Measurements from ENCODE around the gene PCDHGC3.

Gene PCDHGC3

DNA sequence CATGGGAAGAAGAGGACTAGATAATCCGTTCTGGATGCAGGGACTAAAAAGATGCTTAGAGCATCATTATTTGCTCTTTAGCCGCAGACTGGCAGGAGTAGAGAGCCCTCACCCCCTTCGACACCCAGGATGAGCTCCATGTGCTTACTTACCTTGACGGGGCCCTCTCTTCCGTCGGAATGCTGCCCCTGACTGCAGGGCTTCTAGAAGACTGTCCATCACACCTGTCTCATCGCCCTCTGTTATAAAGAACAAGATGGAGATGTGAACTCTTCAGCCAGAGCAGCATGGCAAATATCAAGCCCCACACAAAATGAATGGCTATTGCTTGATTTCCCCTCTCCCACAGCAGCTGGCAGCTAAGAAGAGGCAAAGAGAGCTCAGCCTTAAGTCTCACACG, 48.2 kb downstream of the PCDHGC3 start:
- DNase-seq (ENCODE audit: low read depth): no peak

DNA sequence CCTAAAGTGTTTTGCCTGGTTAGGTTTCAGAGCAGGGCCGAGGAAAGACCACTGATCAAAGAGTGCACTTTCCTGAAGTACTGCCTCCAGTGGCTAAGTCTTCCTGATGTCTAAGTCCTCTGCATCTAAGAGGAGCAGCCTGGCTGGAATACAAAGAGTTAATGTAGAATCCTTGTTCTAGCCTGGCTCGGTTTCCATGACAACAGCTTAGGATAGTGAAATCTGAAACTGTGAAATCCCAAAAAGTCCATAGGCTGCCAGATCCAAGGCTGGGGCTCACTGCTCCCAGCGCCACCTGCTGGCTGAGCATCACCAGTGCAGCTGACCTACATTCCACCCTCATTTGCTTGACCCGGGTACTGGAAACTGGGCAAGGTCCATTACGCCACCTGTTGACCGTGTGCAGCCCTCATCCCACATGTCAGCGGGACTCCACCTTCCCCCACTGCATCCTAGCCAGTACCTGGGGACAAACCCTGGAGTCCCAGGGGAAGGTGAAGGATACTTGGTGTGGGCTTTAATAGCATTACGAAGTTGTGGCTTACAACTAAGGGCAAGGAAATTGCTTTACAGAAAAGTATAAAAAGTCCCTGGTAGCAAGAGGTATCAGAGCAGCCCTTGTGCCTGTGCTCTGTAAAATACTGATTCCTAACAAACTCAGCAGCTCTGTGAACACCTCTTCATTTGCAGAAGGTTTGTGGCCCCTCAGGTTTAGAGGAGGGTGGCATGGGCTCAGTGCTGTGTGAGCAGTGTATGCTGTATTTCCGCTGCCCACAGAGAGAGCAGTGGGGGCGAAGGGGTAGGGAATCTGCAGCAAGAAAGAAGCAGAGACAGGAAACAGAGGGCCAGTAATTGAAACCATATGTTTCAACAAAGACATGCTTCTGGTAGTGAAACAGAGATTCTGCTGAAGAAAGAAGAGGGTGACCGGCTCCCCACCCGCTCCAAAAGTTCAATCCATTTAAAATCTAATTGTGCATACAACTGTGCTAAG, 49.1 kb downstream of the PCDHGC3 start:
- DNase-seq (ENCODE audit: low read depth): peak; percentile 24

DNA sequence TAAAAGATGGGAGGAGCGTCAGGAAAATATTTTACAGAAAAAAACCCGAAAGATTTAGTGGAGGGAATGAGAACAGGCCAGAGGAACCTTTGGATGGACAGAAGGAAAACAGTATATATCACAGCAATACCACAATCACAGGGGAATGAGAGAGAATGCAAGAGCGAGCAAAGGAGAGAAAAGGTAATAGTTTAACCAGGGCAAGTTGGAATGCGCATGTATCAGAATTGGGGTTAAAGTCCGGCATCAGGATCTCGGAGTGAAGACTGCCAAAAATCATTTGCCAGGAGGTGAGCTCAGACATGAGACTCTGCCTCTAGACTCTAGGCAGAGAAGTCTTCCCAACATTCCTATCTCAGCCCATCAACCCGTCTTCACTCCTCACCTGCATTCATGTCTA, 49.9 kb downstream of the PCDHGC3 start:
- DNase-seq (ENCODE audit: low read depth): no peak

DNA sequence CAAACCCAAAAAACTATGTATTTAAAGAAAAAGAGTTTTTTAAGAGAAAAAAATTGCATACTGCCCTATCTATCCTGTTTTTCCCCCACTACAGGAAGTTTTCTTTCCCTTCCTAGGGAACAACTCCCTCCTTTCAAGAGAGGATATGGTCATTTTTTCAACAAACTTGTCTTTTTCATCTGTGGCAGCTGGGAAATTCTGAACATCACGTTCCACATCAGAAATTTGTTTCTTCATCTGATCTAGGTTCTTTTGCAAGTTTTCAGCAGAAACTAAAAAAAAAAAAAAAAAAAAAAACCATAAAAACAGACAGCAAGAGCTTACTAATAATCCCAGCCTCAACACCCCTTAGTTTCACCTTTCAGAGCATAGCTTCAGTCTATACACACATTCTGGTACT, 51.7 kb downstream of the PCDHGC3 start:
- no peak for DNase-seq (ENCODE audit: low read depth)

All from stimulated activated CD8-positive, alpha-beta memory T cell treated with anti-CD3 and anti-CD28 coated beads, Interleukin-4, amount 100 ng/mL, for 24 hours (primary cell).